Omental fat pad (tissue), 4 donors: ENCODE measurements around the gene SPON2. TPM values are rescaled to one million over a fixed set of nuclear protein-coding genes. Genes with fewer than 3 reads are reported as not detected.

Experiments
- ATAC-seq: fragments of 150-250 bp; one replicate; pipeline ENCODE4 v1.9.1; 2016; ENCODE audit warnings: mild to moderate bottlenecking, moderate library complexity; ENCODE audit not compliant: low FRiP score
- DNase-seq: peaks from one replicate; pipeline ENCODE4 v3.0.0-alpha.2; 2019; ENCODE audit warnings: low spot score
- total RNA-seq, 4 donors: library from RNA; depleted of rRNA; stranded (reverse); fragments of >200 nt; gene quantifications; one replicate each; pipeline ENCODE4 v1.1.0, GENCODE V29; 2016
- TF ChIP-seq, protein P1 (sequence below), 3 donors: fragments of 450-650 bp; IDR thresholded peaks; one replicate each; pipeline ENCODE4 v1.5.1; 2016 to 2017; ENCODE audit warnings: antibody characterized with exemption in 3 of 3, mild to moderate bottlenecking in 3 of 3, moderate library complexity in 2 of 3

SPON2 gene
- total RNA-seq, 4 donors from 2014 or later: 14.2 to 99.5 (median 30.1) TPM

DNA sequence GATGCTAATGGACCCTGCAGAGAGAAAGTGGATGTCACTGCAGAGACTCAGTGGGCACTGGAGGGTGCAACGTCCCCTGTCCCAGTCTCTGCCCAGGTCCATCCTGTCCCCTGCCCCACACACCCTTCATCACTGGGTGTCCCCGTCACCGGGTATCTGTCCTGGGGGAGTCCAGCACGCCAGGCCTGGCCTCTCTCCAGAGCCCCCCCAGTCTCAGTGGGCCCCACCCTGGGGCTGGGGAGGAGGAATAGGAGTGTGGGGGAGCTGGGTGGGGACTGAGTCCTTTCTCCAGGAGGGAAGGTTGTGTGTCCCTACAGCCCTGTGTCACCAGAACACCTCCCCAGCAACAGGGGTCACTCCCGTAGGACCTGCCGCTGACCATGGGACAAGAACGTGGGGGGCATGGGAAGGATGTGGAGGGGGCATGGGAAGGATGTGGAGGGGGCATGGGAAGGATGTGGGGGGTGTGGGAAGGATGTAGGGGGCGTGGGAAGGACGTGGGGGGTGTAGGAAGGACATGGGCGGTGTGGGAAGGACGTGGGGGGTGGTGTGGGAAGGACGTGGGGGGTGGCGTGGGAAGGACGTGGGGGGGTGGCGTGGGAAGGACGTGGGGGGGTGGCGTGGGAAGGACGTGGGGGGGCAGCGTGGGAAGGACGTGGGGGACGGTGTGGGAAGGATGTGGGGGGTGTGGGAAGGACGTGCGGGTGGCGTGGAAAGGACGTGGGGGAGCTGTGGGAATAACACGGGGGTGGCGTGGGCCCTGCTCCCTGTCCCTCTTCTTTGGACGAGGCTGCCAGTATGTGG lies 21.0 kb upstream of the SPON2 start:
- ATAC-seq (no peak), DNase-seq (peak; percentile 16)
- TF ChIP-seq, protein P1, sequence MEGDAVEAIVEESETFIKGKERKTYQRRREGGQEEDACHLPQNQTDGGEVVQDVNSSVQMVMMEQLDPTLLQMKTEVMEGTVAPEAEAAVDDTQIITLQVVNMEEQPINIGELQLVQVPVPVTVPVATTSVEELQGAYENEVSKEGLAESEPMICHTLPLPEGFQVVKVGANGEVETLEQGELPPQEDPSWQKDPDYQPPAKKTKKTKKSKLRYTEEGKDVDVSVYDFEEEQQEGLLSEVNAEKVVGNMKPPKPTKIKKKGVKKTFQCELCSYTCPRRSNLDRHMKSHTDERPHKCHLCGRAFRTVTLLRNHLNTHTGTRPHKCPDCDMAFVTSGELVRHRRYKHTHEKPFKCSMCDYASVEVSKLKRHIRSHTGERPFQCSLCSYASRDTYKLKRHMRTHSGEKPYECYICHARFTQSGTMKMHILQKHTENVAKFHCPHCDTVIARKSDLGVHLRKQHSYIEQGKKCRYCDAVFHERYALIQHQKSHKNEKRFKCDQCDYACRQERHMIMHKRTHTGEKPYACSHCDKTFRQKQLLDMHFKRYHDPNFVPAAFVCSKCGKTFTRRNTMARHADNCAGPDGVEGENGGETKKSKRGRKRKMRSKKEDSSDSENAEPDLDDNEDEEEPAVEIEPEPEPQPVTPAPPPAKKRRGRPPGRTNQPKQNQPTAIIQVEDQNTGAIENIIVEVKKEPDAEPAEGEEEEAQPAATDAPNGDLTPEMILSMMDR (IDR thresholded peaks at IDR 0.05): no peak

DNA sequence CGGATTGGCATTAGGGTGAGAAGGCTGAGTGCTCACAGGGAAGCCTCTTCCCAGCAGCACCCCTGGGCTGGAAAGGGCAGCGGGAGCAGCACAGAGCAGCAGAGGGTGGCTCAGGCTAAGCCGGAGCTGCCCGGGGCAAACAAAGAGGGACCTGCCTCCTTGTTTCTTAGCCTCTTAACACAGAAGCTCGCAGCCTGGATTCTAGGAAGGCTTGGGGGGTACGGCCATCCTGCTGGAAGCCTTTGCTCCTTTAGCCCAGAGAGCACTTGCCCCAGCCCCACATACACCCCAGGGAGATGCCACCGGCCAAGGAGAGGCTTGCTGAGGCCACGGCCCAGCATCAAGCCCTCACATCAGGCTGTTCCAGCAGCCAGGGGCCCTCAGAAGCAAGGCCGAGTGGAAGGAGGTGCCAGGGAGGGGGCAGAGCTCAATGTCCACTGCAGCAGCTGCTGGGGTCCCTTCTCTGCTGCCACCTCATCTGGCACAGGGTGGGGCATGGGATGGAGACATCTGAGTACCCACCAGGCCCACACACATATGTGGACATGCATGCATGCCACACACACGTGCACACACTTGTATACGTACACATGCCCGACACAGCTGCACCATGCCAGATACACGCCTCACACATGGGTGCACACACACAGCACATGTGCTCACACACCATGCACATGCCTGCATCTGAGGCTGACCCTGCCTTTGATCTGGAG lies 20.3 kb upstream of the SPON2 start:
- ATAC-seq: peak; percentile 78
- TF ChIP-seq, protein P1 (IDR thresholded peaks at IDR 0.05): no peak

DNA sequence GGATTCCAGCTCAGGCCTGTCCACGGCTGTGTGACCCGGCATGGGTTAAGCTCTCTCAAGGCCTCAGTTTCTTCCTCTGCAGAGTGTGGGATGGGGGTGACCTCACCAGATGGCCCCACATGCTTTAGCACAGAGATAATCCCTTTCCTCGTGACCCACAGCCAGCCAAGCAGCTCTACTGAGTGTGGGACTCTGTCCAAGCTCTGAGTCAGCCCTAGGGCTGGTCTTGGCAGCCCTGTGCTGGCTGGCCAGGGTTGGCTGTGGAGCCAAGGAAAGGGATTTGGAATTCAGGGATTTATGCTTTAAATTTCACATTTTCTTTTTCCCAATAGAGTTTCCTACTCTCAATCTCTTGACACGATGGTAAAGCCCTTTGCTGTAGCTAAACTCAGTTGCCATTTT lies 19.7 kb upstream of the SPON2 start:
- TF ChIP-seq, protein P1 (IDR thresholded peaks at IDR 0.05): no peak
- peak; percentile 98 for ATAC-seq
- DNase-seq: peak; percentile 44

More for the DNA sequence above, 20.3 kb upstream of the SPON2 start:
- DNase-seq: peak; percentile 22

DNA sequence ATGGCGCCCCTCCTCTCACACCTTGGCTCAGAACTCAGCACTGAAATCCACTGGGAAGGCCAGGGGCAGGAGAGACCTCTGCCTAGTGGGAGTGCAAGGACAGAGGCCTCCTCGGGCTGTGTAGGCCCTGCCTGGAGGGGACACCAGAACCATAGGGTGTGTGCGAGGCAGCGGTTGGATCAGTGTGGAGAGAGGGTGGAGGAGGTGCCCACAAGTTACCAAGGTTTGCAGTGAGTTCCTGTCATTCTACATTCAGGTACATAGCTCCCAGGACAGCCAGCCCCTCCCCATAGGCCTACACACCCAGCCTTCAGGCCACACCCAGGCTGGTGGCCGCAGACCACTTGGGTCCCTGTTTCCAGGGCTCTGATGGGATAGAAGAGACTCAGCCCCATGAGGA lies 19.2 kb upstream of the SPON2 start:
- ATAC-seq (no peak), DNase-seq (peak; percentile 5)
- TF ChIP-seq, protein P1 (IDR thresholded peaks at IDR 0.05): no peak

DNA sequence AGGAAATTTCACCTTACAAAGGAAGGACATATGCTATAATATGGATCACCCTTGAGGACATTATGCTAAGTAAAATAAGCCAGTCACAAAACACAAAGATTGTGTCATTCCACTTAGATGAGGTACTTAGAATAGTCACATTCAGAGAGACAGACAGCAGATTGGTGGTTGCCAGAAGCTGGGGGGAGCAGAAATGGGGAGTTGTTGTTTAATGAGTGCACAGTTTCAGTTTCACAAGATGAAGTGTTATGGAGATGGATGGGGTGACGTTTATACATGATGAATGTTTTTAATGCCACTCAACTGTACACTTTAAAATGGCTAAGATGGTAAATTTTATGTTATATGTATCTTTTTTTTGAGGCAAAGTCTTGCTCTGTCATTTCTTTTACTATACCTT lies 14.8 kb upstream of the SPON2 start:
- DNase-seq: no peak
- no peak for ATAC-seq
- TF ChIP-seq, protein P1 (IDR thresholded peaks at IDR 0.05): no peak

DNA sequence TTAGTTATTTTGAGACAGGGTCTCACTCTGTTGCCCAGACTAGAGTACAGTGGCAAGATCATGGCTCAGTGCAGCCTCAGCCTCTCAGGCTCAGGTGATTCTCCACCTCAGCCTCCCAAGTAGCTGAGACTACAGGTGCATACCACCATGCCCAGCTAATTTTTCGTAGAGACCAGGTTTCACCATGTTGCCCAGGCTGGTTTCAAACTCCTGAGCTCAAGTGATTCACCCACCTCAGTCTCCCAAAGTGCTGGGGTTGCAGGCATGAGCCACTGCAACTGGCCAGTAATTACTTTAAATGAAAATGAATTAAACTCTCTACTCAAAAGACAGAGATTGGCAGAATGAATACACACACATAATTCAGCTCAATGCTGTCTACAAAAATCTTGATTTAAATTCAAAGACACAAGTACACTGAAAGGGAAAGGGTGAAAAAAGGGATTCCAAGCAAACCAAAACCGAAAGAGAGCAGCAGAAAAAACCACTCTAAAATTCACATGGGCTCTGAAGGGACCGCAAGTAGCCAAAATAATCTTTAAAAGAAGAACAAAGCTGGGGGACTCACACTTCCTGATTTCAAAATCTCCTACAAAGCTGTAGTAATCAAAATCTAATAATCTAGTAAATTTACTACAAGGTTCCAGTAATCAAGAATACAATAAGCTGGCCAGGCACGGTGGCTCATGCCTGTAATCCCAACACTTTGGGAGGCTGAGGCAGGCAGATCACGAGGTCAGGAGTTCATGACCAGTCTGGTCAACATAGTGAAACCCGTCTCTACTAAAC lies 11.8 kb upstream of the SPON2 start:
- DNase-seq (no peak), ATAC-seq (no peak)
- TF ChIP-seq, protein P1 (IDR thresholded peaks at IDR 0.05): no peak
